ENCODE results near the gene RGS3.
A peak's percentile ranks its signal among the peaks of the same experiment; 100 is the strongest.

RGS3 gene

DNA sequence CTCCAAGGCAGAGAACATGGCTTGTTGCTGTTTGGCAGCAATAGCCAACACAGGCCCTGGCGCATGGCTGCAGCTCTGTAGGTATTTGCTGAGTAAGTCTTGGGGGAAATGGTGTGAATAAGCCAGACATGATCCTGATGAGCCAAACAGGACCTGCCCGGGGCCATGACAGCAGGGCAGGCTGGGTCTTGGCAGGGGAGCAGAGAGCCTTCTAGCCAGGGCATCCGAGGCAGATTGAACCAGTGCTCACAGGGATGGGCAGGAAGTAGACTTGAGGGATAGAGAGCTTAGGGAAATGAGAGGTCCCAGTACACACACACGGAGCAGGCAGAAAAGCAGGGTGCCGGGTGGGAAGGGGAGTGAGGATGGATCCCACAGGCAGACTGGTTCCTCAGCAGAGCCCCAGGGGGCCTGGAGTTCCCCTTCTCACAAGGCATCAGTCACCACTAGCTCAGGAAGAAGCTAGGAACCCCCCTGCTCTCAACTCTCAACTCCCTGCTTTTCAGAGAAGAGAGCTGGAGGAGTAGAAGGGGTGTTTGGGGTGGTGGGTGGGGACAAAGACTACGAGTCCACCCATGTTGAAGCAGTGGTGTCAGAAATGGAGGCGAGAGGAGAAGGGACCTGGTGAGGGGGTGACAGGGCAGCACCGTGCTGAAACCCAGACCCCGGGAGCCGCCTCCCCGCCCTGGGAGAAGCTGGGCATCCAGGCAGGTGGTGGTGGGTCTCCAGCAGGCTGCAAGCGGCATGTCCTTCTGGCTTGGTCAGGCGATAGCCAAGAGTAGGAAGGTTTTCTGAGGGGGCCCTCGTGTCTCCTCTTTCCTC lies 111.1 kb downstream of the RGS3 start:
- DNase-seq = no peak

- no peak for DNase-seq
Measured at GRCh38 chr9:113577525-113578261, 114.2 kb downstream of the RGS3 start.

- no peak for DNase-seq
Measured at GRCh38 chr9:113578279-113578865, 114.8 kb downstream of the RGS3 start.

DNA sequence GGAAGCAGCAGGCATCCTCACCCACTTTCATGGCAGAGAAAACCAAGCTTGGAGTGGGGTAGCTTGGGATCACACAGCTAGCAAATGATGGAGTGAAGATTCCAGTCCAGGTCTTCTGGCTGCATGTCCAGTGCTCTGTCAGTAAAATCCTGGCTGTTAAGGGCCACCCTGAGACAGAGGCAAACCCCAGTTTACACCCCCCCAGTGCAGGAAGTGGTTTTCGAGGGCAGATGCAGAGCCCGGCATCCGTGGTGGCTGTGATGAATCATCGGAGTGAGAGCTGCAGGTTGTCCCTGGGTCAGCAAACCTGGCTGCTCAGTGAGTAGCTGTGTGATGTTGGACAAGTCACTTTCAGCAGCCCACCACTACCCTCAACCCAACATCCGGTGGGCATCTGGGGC lies 115.4 kb downstream of the RGS3 start:
- DNase-seq = peak; percentile 69

DNA sequence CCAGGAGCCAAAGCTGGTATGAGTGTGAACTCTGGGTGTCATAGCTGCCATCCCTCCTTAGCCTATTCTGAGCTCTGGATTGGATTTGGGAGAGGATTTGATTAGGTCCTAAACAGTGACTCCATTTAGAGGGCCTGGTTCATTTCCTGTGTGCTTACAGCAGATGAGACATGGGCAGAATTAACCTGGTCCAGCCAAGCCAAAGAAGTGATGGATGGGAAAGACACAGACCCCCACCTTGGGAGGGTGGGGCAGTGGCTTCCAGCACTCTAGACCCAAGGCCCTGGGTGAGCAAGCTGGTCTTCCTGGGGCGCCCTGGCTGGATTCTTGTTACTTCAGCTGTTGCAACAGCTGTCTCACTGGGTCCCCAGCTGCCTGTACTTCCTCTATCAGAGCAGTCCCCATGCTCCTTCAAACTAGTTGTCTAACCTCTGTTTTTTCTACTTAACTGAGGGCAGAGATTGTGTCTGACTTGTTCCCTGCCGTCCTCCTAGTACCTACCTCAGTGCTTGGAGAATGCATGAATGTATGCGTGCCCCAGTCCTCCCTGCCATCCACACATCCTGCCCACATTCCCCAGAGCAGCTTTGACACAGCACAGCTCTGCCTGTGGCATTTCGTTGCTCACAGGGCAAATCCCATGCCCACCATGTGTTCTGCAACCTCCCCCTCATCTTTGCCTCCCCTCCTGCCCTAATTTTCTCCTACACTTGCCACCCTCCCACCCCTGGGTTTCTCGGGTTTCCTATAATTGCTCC lies 115.9 kb downstream of the RGS3 start:
- DNase-seq = no peak

GRCh38 chr9:113580041-113580953 lies 116.8 kb downstream of the RGS3 start:
- DNase-seq = peak; percentile 37

DNA sequence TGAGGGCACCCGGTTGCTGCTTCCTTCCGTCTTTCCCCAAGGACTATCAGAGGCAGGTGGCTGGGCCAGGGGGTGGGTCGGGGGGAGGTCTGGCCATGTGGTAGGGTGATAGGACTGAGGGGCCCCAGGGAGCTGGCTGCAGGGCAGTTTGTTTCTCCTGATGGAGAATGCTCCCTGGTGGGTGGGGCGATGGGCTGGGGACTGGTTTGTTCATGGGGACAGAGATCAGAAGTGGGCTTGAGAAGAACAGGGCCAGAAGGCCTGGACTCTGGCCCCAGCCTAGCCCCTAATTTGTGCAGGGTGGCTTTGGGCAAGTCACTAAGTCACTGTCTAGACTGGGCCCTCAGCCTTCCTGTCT lies 117.4 kb downstream of the RGS3 start:
- no peak for DNase-seq

DNA sequence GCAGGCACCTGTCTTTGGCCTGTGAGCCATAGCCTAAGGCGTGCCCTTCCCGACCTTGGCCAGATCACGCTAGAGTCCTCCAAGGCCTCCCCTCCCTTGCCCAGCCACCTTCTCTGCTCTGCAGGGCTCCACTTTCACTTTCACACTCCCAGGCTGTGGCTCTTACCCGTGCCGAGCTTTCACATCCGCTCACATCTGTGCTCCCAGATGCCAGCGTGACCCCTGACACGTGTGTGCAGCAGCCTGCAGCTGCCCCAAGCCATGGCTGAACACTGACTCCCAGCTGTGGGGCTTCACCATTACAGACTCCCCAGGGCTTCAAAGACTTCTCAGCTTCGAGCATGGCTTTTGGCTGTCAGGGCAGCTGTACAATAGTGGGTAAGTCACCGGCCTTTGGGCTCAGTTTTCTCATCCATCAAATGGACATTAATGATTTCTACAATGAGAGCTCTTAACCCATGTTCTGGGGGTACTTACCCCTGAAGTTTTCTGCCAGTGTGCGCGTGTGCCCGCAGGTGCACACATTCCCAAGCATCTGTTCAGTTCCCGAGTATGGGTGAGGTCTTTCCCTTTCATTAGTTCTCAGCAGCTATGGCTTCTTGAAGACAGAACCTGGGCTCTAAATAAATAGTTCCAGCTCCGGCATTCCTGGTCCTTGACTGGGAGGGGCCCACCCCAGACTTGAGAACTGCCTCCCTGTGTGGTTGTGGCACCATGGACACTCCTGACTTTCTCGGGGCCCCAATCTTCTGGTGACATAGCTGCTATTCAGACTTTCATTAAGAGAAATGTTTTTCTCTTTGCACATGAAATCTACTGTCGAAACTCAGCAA lies 118.6 kb downstream of the RGS3 start:
- DNase-seq = peak; percentile 52

- no peak for DNase-seq
Measured at GRCh38 chr9:113582698-113583200, 119.2 kb downstream of the RGS3 start.

DNA sequence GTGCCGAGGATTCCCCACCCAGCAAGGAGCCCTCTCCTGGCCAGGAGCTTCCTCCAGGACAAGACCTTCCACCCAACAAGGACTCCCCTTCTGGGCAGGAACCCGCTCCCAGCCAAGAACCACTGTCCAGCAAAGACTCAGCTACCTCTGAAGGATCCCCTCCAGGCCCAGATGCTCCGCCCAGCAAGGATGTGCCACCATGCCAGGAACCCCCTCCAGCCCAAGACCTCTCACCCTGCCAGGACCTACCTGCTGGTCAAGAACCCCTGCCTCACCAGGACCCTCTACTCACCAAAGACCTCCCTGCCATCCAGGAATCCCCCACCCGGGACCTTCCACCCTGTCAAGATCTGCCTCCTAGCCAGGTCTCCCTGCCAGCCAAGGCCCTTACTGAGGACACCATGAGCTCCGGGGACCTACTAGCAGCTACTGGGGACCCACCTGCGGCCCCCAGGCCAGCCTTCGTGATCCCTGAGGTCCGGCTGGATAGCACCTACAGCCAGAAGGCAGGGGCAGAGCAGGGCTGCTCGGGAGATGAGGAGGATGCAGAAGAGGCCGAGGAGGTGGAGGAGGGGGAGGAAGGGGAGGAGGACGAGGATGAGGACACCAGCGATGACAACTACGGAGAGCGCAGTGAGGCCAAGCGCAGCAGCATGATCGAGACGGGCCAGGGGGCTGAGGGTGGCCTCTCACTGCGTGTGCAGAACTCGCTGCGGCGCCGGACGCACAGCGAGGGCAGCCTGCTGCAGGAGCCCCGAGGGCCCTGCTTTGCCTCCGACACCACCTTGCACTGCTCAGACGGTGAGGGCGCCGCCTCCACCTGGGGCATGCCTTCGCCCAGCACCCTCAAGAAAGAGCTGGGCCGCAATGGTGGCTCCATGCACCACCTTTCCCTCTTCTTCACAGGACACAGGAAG lies 120.2 kb downstream of the RGS3 start:
- no peak for DNase-seq

DNA sequence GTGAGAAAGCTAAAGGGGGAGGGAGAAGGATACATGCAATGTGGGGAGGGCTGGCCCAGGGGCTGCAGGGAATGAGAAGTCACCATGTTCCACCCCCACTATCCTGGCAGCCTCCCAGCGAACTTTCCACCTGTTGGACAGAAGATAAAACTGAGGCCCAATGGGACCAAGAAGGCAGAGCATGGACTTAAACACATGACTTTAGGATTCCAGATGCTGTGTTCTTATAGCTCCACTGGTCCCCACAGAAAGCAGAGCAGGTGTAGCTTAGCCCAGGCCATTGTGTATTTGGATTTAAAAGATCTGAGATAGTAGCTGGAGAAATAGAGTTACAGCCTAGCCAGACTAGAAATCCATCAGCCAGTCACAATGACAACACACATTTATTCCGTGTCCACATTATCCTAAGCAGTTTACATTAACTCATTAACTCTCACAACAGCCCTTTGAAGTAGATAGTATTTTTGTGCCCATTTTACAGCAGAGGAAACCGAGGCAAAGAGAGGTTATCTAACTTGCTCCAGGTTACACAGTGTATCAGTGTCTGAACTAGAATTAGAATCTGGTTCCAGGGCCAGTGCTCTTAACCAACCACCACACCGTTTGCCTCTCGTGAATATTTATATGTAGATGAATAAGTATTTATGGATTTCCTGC lies 121.0 kb downstream of the RGS3 start:
- DNase-seq = no peak

DNA sequence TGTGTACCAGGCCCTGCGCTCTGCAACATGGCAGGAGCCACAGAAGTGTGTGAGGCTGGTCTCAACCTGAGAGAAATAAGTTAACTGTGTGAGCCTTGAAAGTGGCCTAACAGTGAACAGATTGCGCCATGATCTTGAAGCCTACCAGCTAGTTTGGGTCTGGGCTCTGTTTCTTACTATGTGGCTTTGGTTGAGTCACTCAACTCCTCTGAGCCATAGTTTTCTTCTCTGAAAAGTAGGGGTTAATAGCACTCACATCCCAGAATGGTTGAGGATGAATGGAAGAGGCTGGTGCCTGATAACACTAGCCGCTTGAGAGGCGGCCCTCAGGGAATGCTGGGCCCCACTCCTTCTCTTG lies 121.5 kb downstream of the RGS3 start:
- no peak for DNase-seq

DNA sequence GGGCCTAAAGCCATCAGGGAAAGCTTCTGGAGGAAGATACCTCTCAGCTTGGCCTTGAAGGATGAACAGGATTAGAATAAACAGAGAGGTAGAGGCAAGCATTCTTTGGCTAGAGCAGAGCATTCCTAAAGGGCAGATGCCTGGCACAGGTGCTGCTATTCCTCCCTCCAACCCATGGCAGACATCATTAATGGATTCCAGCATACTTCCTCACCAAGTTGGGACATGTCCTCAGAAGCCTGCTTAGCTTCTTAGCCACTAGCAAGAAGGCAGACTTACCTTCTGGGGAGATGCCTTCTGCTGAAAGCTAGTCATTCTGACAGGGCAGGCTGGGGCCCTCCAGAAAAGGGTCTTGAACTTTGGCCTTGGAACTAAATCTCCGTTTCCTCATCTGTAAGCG lies 122.0 kb downstream of the RGS3 start:
- no peak for DNase-seq

DNA sequence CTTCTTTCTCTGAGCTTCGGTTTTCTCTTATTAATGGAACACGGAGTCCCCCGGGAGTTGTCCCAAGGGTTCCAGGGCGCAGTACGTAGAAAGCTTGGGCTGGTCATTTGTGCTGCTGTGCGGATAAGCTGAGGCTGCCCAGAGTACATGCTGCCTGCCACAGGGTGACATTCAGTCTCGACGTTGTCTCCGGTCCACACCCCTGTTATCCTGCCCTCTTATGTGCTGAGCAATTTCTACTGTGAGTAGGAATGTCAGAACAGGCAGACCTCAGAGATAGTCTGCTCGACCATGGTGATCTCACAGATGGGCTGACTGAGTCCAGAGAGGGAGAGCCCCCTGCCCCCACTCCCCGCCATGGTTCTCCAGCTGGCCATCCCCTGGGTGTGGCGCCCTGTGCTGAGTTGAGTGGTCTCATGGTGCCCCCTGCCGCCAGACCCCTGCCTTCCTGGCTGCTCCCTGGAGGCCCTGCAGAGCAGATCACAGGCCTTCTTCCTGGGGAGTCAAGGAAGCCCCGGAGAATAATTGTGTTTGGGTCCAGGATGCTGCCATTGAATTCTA lies 124.0 kb downstream of the RGS3 start:
- no peak for DNase-seq

DNA sequence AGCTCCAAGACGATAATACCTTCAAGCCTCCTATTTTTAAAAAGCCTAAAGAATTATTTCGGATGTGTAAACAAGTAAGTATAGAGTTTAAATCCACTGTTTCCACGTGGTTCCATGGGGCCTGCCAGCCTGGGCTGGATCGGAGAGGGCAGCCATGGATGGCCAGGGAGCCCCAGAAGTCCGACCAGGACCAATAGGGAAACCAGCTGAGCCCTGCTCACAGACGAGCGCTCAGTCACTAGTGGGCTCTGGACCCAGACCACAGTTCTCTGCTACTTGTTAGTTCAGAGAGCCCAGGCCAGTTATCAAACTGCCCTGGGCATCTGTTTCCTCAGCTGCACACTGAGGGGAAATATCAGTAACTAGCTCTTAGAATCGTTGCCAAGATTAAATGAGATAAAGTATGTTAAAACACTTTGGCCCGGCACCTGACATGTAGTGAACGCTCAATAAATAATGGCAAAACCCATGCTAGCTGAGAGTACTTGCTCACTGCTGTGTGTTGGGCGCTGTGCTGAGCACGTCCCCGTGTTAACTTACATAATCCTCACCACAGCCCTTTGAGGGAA lies 124.8 kb downstream of the RGS3 start:
- no peak for DNase-seq

GRCh38 chr9:113588936-113589335 lies 125.4 kb downstream of the RGS3 start:
- no peak for DNase-seq

DNA sequence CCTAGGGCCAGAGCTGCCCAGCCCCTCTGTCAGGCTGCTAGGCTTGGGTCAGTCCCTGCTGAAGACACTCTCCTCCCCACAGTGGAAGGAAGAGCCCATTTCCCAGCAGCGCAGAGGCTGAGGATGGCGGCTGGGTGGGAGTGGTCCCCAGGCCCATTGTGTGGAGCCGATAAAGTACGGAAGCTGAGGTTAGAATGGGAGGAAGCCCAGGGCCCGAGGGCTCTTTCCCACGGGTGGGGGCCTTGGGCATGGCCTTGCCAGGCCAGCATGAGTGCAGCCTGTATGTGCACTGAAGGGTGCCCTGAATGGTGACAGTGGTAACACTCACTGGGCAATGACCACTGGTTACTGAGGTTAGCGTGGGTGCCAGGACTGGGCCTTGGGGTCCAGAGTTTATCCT lies 125.9 kb downstream of the RGS3 start:
- no peak for DNase-seq

- DNase-seq = no peak
Measured at GRCh38 chr9:113589890-113590289, 126.4 kb downstream of the RGS3 start.

DNA sequence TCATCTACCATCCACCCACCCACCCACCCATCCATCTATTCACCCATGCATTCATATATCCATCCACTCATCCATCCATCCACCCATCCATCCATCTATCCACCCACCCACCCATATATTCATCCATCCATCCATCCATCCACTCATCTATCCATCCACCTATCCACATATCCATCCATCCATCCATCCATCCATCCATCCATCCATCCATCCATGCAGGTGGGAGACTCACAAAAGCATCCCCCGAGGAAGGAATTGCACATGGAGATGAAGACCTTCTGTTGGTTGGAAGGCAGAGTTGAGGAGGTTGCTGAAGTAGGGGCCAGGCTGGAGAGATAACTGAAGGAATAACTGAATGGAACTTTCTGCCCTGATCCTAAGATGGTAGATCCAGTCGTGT lies 126.9 kb downstream of the RGS3 start:
- DNase-seq = no peak
